Measurements from ENCODE around the gene DESI2.
A peak's percentile ranks its signal among the peaks of the same experiment; 100 is the strongest.

Gene DESI2
- total RNA-seq: 27.5 to 114 (median 67.9) reads per million in 9 experiments

DNA sequence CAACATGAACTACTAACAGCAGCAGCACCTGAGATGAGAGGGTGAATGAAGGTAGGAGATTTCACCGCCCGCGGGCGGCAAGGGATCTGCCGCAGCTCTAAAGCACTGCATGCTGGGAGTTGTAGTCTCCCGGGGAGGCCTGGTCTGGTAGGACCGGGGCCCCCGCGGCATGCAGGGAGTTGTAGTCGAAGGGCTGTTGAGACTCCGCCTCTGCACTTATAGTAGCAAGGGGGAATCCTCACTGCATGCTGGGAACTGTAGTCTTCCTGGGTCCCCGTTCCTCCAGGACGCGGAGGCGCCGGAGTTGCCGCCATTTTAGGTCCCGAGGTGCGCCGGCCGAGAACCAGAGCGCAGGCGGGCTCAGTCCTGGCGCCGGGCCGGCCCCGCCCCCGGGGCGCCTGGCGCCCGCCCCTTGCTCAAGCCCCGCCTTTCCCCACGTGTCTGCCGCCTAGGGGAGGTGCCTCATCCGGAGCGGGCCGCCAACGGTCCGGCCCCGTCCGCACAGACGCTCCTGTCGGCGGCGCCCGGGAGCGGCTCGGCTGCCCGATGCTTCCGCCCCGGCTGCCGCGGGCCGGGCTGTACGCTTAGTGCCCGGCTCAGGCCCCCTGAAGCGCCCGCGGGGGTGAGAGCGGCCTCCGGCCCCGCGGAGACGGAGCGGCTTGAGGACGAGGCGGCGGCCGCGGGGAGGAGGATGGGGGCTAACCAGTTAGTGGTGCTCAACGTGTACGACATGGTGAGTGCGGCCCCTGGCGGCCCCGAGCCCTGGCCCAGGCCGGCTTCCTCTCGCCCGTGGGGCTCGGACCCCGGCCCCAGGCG is at the start of gene DESI2:
Gene DESI2, plus strand, starts transcription at position 504 of the 816 bp plus-strand sequence. Its CDS starts 188 bp downstream, at position 692.
- Mint-ChIP-seq H3K4me1 (ENCODE audit: low read depth in 2 of 2) (peaks cover 16 to 22% of the 10 kb centered on the region in 2 donors), H3K27ac (peak within 1 kb of the TSS in 1 of 2 donors; percentile 56), H3K4me3 (no peak within 1 kb of the TSS), H3K27me3 (no peaks in the 10 kb centered on the region), H3K36me3 (ENCODE audit: insufficient read depth) (peaks cover 10% of the 10 kb centered on the region), H3K9me3 (no peaks in the 10 kb centered on the region)
- ATAC-seq (replicated peaks) (peak; percentile 88), DNase-seq (peak; percentile 96 to 99 (median 97))

DNA sequence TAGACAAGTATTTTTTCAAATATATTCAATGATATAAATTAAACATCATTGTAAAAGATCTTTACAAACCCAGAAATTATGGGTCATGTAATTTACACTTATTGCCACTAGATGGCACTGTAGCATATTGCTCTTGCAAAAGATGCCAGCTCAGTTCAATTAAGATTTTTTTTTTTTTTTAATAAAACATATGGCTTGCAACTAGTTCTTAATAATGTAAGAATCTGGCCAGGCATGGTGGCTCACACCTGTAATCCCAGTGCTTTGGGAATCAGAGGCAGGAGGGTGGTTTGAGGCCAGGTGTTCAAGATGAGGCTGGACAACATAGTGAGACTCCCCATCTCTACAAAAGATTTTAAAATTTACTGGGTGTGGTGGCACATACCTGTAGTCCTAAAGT is 49.4 kb upstream of the DESI2 start:
- Mint-ChIP-seq H3K9me3 (no peaks in the 10 kb centered on the region), H3K27ac (no peak overlapping the region), H3K4me3 (no peak overlapping the region), H3K27me3 (peaks cover 13 to 22% of the 10 kb centered on the region in 2 donors), H3K4me1 (ENCODE audit: low read depth in 2 of 2) (peaks cover 0 to 6% of the 10 kb centered on the region in 2 donors), H3K36me3 (ENCODE audit: insufficient read depth) (no peaks in the 10 kb centered on the region)
- peak in 2 of 3 experiments; percentile 5 to 6 for DNase-seq
- ATAC-seq (replicated peaks): peak; percentile 46

DNA sequence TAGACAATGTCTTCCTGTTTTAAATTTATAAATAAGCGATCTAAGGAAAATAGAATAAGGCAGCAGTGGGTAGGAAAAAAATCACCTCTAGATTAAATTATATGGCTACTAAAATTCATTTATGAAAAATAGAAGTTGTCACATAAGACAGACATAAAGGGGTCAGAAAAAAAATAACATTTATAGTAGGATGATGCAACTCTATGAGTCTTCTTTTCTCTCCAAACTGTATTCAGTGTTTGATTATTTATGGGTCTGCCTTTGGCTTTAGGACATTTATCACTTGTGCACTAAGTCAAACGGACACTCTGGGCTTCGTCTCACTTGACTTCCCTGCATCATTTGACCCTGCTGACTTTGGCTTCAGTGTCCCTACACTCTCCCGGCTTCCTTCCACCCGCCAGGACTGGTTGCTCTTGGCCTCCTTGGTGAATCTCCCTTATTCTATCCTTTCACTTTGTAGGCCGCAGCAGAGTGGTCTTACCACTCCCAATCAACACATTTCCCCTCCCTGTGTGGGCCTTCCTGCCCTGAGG is 47.0 kb upstream of the DESI2 start:
- ATAC-seq (replicated peaks) (no peak), DNase-seq (no peak)
- Mint-ChIP-seq H3K9me3 (no peaks in the 10 kb centered on the region), H3K27ac (no peak overlapping the region), H3K4me1 (ENCODE audit: low read depth in 2 of 2) (no peaks in the 10 kb centered on the region), H3K27me3 (peaks cover 8 to 22% of the 10 kb centered on the region in 2 donors), H3K36me3 (ENCODE audit: insufficient read depth) (no peaks in the 10 kb centered on the region), H3K4me3 (no peak overlapping the region)

DNA sequence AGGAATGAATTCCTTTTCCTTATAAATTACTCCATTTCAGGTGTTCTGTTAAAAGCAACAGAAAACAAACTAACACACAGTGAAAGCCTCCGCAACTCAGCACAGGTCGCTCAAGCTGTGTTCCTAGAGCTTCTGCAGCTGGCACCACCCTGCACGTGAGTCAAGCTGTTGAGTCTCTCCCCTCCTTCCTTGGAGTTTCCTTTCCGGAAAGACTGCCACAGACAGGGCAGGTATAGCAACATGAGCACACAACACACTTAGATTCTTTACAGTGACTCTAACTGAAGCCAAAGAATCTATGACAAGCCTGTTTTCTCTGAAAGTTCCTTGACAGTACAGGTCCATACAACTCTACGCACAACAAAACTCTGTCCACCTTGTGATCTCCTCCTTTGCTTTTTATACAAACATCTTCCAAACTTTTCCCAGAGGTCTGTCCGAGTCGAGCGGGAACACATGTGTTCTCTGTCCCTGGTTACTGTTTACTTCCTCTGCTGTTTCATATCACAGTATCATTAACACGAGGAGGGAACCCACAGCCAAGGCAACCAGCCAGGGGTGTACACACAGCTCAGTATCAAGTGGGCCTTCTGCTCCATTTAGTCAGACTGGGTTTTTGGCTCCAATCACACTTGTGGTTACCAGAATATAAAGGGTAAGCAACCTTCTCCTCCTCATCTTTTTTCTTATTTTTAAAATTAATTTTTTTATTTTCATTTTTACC is 38.7 kb upstream of the DESI2 start:
- Mint-ChIP-seq H3K27ac (peak overlapping the region in 1 of 2 donors; percentile 14), H3K4me3 (no peak overlapping the region), H3K27me3 (peaks cover 0 to 7% of the 10 kb centered on the region in 2 donors), H3K9me3 (no peaks in the 10 kb centered on the region), H3K36me3 (ENCODE audit: insufficient read depth) (no peaks in the 10 kb centered on the region), H3K4me1 (ENCODE audit: low read depth in 2 of 2) (no peaks in the 10 kb centered on the region)
- ATAC-seq (replicated peaks) (no peak), DNase-seq (no peak)

DNA sequence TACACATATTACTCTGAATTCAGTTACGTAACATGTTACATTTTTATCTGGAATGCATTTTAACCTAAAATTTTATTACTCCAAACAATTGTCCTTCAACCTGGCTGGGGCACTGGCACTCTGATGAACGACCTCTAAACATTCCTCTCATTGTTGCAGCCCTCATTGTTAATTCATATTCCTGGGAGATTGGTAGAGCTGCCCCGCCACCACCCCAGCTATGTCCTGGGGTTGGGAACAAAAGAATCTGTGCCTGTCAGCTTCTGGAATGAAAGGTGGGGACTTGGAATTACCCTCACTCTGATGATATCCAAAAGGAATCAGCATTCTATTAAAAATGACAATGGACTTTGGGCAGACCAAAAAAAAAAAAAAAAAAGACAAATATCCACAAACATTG is 38.0 kb upstream of the DESI2 start:
- no peak for DNase-seq
- Mint-ChIP-seq H3K4me1 (ENCODE audit: low read depth in 2 of 2) (no peaks in the 10 kb centered on the region), H3K36me3 (ENCODE audit: insufficient read depth) (no peaks in the 10 kb centered on the region), H3K9me3 (no peaks in the 10 kb centered on the region), H3K27ac (no peak overlapping the region), H3K27me3 (peaks cover 0 to 7% of the 10 kb centered on the region in 2 donors), H3K4me3 (no peak overlapping the region)
- ATAC-seq (replicated peaks): no peak

DNA sequence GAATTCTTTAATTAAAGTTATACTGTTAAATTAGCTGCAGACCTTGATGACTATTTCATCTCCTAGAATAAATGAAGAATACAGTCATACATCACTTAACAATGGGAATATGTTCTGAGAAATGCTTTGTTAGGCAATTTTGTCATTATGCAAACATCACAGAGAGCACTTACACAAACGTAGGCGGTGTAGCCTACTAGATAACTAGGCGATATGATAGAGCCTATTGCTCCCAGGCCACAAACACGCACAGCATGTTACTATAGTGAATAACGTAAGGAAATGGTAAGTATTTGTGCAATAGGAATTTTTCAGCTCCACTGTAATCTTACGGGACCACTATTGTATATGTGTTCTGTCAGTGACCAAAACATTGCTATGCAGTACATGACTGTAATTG is 37.6 kb upstream of the DESI2 start:
- Mint-ChIP-seq H3K4me3 (no peak overlapping the region), H3K27me3 (peaks cover 0 to 7% of the 10 kb centered on the region in 2 donors), H3K4me1 (ENCODE audit: low read depth in 2 of 2) (no peaks in the 10 kb centered on the region), H3K27ac (no peak overlapping the region), H3K9me3 (no peaks in the 10 kb centered on the region), H3K36me3 (ENCODE audit: insufficient read depth) (no peaks in the 10 kb centered on the region)
- ATAC-seq (replicated peaks): no peak
- no peak for DNase-seq

DNA sequence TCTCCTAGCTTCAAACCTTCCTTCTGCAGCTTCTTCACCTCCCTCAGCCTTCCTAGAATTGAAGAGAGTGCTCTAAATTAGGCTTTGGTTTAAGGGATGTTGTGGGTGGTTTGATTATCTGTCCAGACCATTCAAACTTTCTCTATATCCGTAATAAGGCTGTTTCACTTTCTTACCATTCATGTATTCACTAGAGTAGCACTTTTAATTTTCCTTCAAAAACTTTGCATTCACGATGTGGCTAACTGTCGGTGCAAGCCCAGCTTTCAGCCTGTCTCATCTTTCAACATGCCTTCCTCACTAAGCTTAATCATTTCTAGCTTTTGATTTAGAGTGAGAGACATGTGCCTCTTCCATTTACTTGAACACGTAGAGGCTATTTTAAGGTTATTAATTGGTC is 26.2 kb upstream of the DESI2 start:
- peaks cover 0 to 4% of the 10 kb centered on the region in 2 donors for H3K4me1 Mint-ChIP-seq (ENCODE audit: low read depth in 2 of 2)
- no peak for DNase-seq

DNA sequence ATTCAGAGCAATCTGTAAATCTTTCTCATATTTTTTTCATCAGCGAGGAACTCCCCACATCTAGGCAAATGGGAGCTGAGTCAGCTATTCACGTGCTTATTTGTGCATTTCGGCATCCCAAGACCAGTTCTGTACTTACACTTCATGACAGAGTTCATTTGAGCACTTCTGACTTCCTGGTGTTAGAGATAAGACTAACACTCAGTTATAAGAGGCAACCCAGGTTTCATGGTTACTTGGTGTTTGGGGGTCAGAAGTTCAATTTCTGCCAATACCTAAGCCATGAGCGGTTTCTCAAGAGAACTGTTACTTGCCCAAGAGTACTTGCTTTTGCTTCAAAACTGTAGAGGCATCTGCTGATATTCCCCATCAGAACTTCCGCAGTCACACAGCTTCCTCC is 24.1 kb upstream of the DESI2 start:
- Mint-ChIP-seq H3K4me3 (no peak overlapping the region), H3K36me3 (ENCODE audit: insufficient read depth) (peaks cover 9% of the 10 kb centered on the region), H3K27ac (no peak overlapping the region), H3K9me3 (no peaks in the 10 kb centered on the region), H3K4me1 (ENCODE audit: low read depth in 2 of 2) (peaks cover 0 to 4% of the 10 kb centered on the region in 2 donors), H3K27me3 (peaks cover 23 to 29% of the 10 kb centered on the region in 2 donors)
- no peak for DNase-seq
- ATAC-seq (replicated peaks): no peak

More for the DNA sequence above, 26.2 kb upstream of the DESI2 start:
- Mint-ChIP-seq H3K27ac (no peak overlapping the region), H3K27me3 (peaks cover 20 to 29% of the 10 kb centered on the region in 2 donors), H3K4me3 (no peak overlapping the region), H3K9me3 (no peaks in the 10 kb centered on the region), H3K36me3 (ENCODE audit: insufficient read depth) (no peaks in the 10 kb centered on the region)
- no peak for ATAC-seq (replicated peaks)

DNA sequence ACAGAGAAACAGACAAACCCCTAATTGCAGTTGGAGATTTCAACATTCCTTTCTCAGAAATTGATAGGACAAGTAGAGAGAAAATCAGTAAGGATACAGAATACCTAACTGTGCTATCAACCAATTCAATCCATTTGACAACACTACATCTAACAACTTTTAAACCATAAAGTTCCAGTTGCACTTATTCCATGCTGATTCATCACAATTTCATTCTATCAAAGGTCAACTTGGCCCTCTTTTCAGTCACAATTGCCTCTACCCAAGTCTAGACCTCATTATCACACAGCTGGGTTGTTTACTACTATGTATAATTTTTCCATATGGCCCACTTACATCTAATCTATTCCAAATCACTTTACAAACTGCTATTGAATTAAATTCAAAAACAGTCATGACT is 19.8 kb upstream of the DESI2 start:
- Mint-ChIP-seq H3K27me3 (peaks cover 16 to 17% of the 10 kb centered on the region in 2 donors), H3K27ac (no peak overlapping the region), H3K4me1 (ENCODE audit: low read depth in 2 of 2) (no peaks in the 10 kb centered on the region), H3K9me3 (no peaks in the 10 kb centered on the region), H3K36me3 (ENCODE audit: insufficient read depth) (peaks cover 9% of the 10 kb centered on the region), H3K4me3 (no peak overlapping the region)
- DNase-seq (no peak), ATAC-seq (replicated peaks) (no peak)

DNA sequence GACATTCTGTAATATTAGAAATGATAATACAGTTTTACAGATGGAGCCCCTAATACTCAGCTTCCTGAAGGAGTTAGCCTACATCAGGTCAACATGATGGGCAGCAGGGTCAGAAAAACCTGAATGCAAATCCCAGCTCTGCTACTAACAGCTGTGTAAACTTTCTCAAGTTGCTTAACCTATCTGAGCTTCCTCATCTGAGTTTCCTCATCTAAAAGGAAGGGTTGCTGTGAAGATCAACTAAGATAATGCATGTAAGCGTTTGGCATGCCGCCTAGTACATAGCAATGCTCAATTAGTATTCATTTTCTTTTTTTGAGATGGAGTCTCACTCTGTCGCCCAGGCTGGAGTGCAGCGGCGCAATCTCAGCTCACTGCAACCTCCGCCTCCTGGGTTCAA is 18.4 kb upstream of the DESI2 start:
- no peak overlapping the region for H3K27ac Mint-ChIP-seq
- no peaks in the 10 kb centered on the region for H3K4me1 Mint-ChIP-seq (ENCODE audit: low read depth in 2 of 2)
- DNase-seq (no peak), ATAC-seq (replicated peaks) (no peak)
- no peak overlapping the region for H3K4me3 Mint-ChIP-seq
- H3K27me3 Mint-ChIP-seq: peaks cover 8 to 15% of the 10 kb centered on the region in 2 donors
- H3K36me3 Mint-ChIP-seq (ENCODE audit: insufficient read depth): peaks cover 9% of the 10 kb centered on the region
- H3K9me3 Mint-ChIP-seq: no peaks in the 10 kb centered on the region

DNA sequence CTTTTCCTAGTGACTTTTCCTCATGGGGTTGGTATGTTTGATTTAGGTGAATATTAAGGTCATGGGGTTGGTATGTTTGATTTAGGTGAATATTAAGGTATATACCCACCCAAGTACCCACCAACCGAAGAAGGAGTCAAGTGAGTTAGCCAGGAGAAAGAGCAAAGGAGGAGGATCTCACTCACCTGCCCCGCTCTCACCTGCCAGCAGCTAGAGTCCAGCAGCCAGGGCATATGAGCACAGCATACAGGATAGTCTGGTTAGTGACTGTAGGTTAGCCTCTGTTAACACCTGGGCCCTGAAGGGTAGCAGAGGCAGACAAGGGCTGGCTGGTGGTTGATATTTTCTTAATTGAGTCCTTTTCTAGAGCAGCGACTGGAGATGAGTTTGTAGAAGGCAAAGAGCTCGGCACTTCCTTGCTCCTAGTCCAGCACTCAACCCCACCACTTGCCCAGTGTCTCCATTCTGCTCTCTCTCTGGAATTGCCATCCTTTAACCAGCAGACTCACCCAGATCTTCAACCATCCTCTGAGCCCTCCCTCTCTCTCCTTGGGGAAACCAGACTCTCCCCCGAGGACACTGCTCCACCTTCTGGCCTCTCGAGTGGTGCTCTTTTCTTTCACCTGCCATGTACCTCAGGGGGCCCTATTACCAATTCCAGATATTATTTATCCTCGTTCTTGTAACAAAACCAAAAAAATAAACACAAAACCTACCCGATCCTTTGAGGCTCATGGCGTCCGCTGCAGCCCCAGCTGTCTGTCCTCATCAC is 16.3 kb upstream of the DESI2 start:
- no peaks in the 10 kb centered on the region for H3K9me3 Mint-ChIP-seq
- H3K4me1 Mint-ChIP-seq (ENCODE audit: low read depth in 2 of 2): no peaks in the 10 kb centered on the region
- DNase-seq (no peak), ATAC-seq (replicated peaks) (no peak)
- H3K27me3 Mint-ChIP-seq: peaks cover 3 to 8% of the 10 kb centered on the region in 2 donors
- peaks cover 9% of the 10 kb centered on the region for H3K36me3 Mint-ChIP-seq (ENCODE audit: insufficient read depth)
- H3K4me3 Mint-ChIP-seq: no peak overlapping the region
- no peak overlapping the region for H3K27ac Mint-ChIP-seq

DNA sequence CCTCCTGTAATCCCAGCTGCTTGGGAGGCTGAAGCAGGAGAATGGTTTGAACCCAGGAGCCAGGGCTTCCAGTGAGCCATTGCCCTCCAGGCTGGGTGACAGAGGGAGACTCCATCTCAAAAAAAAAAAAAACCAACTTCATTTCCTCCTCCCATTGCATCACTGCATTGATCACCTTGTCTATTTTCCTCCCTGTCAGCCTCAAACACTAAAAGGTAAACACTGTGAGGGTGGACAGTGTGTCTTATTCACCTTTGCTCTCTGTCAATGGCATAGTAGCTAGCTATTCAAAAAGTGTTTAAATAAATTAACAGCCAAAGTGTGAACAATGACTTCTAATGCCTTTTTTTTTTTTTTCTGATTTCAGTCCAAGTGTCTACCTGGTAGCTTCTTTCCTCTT is 13.4 kb upstream of the DESI2 start:
- DNase-seq: no peak
- no peaks in the 10 kb centered on the region for H3K9me3 Mint-ChIP-seq
- H3K36me3 Mint-ChIP-seq (ENCODE audit: insufficient read depth): no peaks in the 10 kb centered on the region

DNA sequence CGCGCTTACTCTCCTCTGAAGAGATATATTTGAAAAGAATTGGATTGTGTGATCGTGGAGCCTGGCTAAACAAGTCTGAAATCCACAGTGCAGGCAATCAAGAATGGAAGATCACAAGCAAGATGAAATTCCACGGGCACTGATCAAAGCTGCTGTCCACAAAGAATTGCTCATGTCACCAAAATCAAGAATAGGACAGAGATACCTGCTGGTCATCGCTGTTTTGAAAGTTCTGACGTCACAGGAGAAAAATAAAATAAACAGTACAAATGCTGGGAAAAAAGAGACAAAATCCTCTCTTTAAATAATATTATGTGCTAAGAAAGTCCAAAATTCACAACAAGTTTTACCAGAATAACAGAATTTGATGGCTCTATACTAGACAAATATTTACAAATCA is 12.0 kb upstream of the DESI2 start:
- H3K9me3 Mint-ChIP-seq: no peaks in the 10 kb centered on the region
- ATAC-seq (replicated peaks) (no peak), DNase-seq (no peak)
- peaks cover 21 to 24% of the 10 kb centered on the region in 2 donors for H3K27me3 Mint-ChIP-seq
- no peak overlapping the region for H3K4me3 Mint-ChIP-seq
- no peaks in the 10 kb centered on the region for H3K36me3 Mint-ChIP-seq (ENCODE audit: insufficient read depth)
- H3K27ac Mint-ChIP-seq: no peak overlapping the region
- no peaks in the 10 kb centered on the region for H3K4me1 Mint-ChIP-seq (ENCODE audit: low read depth in 2 of 2)

More for the DNA sequence above, 13.4 kb upstream of the DESI2 start:
- H3K27me3 Mint-ChIP-seq: peaks cover 21 to 24% of the 10 kb centered on the region in 2 donors
- no peak for ATAC-seq (replicated peaks)
- H3K4me1 Mint-ChIP-seq (ENCODE audit: low read depth in 2 of 2): no peaks in the 10 kb centered on the region
- H3K4me3 Mint-ChIP-seq: no peak overlapping the region
- H3K27ac Mint-ChIP-seq: no peak overlapping the region
